ENCODE results near the gene PRUNE1.

The PRUNE1 gene

DNA sequence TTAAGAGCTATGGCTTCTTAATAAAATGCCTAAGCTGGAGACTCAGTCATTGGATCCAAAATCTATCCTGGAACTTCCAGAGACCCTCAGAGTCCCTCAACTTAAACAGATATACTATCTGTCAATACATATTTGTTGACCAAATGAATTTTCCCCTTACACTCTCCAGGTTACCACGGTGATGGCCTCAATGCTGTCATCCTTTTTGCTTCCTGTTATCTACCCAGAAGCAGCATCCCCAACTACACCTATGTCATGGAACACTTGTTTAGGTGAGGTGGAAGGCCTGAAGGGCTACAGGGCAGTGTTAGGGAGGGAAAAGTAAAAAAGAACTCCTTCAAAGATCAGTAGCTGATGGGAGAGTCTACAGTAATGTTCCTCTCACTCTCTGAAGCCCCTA is 34.9 kb downstream of the PRUNE1 start:
- no peaks in the 10 kb centered on the region for H3K27me3 ChIP-seq (ENCODE audit: insufficient read depth, low read length)
- no peak overlapping the region for H2BK5ac ChIP-seq (ENCODE audit: low read depth, low read length, poor library complexity)
- H4K8ac ChIP-seq (ENCODE audit: low read depth, low read length) = no peak overlapping the region
- no peak overlapping the region for H2AK5ac ChIP-seq (ENCODE audit: low read length)
- no peak overlapping the region for H3K9ac ChIP-seq (ENCODE audit: low read length)
- H4K91ac ChIP-seq (ENCODE audit: low read depth, low read length) = no peak overlapping the region
- no peak overlapping the region for H3K4me3 ChIP-seq (ENCODE audit: low read depth, low read length)
- no peak overlapping the region for H3K18ac ChIP-seq (ENCODE audit: low read length)
- no peak for DNase-seq
- H3K9me3 ChIP-seq (ENCODE audit: insufficient read depth, low read depth, low read length) = peaks cover 2% of the 10 kb centered on the region
- no peak overlapping the region for H3K4me2 ChIP-seq (ENCODE audit: low read length)
- H3K4ac ChIP-seq (ENCODE audit: low read depth, low read length) = no peak overlapping the region
- H3K27ac ChIP-seq (ENCODE audit: low read depth, low read length) = no peak overlapping the region
- H3K14ac ChIP-seq (ENCODE audit: low read length) = no peak overlapping the region
- WGBS (ENCODE audit: extremely low coverage, insufficient coverage, insufficient read length) = no CpG with 5 or more reads among the region's 1 CpG
- peaks cover 5% of the 10 kb centered on the region for H3K79me2 ChIP-seq (ENCODE audit: control insufficient read depth, insufficient read depth, low read length, poor library complexity)
- no peak overlapping the region for H3K23ac ChIP-seq (ENCODE audit: low read length)
- H2AFZ ChIP-seq (ENCODE audit: insufficient read depth, low read length, poor library complexity) = no peak overlapping the region
- H2BK12ac ChIP-seq (ENCODE audit: low read length) = no peak overlapping the region
- H4K12ac ChIP-seq (ENCODE audit: low read depth, low read length) = no peak overlapping the region
- no peak overlapping the region for H2BK120ac ChIP-seq (ENCODE audit: insufficient read depth, low read length, poor library complexity)
- no peaks in the 10 kb centered on the region for H3K36me3 ChIP-seq (ENCODE audit: control insufficient read depth in 1 of 2, insufficient read depth in 2 of 2, low read length in 2 of 2)
- H3K4me1 ChIP-seq (ENCODE audit: control insufficient read depth in 1 of 2, insufficient read depth in 2 of 2, low read length in 2 of 2) = peaks cover 0 to under 1% of the 10 kb centered on the region in 2 experiments
- peaks cover 6% of the 10 kb centered on the region for H3K79me1 ChIP-seq (ENCODE audit: low read length)

DNA sequence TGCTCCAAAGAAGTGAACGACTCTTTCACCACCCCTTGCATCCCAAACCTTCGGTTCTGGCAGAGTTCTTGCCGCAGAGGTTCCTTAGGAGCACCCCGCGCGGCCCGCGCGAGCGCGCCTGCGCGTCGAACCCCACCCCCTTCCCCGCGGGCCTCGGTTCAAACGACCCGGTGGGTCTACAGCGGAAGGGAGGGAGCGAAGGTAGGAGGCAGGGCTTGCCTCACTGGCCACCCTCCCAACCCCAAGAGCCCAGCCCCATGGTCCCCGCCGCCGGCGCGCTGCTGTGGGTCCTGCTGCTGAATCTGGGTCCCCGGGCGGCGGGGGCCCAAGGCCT is 39.3 kb downstream of the PRUNE1 start, which contains the start of gene C1orf56:
TSS of gene C1orf56 (plus strand) at position 161 of the 334 bp plus-strand sequence. CDS start at position 258, 97 bp downstream.
- Histone ChIP-seq H3K18ac (ENCODE audit: low read length) (peak within 1 kb of the TSS; percentile 58), H3K79me1 (ENCODE audit: low read length) (peaks cover 8% of the 10 kb centered on the region)

DNA sequence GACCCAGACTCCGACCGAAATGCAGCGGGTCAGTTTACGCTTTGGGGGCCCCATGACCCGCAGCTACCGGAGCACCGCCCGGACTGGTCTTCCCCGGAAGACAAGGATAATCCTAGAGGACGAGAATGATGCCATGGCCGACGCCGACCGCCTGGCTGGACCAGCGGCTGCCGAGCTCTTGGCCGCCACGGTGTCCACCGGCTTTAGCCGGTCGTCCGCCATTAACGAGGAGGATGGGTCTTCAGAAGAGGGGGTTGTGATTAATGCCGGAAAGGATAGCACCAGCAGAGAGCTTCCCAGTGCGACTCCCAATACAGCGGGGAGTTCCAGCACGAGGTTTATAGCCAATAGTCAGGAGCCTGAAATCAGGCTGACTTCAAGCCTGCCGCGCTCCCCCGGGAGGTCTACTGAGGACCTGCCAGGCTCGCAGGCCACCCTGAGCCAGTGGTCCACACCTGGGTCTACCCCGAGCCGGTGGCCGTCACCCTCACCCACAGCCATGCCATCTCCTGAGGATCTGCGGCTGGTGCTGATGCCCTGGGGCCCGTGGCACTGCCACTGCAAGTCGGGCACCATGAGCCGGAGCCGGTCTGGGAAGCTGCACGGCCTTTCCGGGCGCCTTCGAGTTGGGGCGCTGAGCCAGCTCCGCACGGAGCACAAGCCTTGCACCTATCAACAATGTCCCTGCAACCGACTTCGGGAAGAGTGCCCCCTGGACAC is 39.8 kb downstream of the PRUNE1 start:
- H3K9ac ChIP-seq (ENCODE audit: low read length) = peak overlapping the region; percentile 72
- peak overlapping the region; percentile 66 for H2BK5ac ChIP-seq (ENCODE audit: low read depth, low read length, poor library complexity)
- peak overlapping the region; percentile 58 for H3K18ac ChIP-seq (ENCODE audit: low read length)
- peak overlapping the region; percentile 58 for H2AFZ ChIP-seq (ENCODE audit: insufficient read depth, low read length, poor library complexity)
- H2BK12ac ChIP-seq (ENCODE audit: low read length) = no peak overlapping the region
- H3K27me3 ChIP-seq (ENCODE audit: insufficient read depth, low read length) = no peaks in the 10 kb centered on the region
- H2AK5ac ChIP-seq (ENCODE audit: low read length) = peak overlapping the region; percentile 81
- H2BK120ac ChIP-seq (ENCODE audit: insufficient read depth, low read length, poor library complexity) = peak overlapping the region; percentile 40
- peak overlapping the region; percentile 63 for H3K27ac ChIP-seq (ENCODE audit: low read depth, low read length)
- peak overlapping the region; percentile 80 for H3K14ac ChIP-seq (ENCODE audit: low read length)
- peak overlapping the region; percentile 75 for H3K4me3 ChIP-seq (ENCODE audit: low read depth, low read length)
- H3K23ac ChIP-seq (ENCODE audit: low read length) = no peak overlapping the region
- H3K4me1 ChIP-seq (ENCODE audit: control insufficient read depth in 1 of 2, insufficient read depth in 2 of 2, low read length in 2 of 2) = peaks cover 2 to 5% of the 10 kb centered on the region in 2 experiments
- H4K8ac ChIP-seq (ENCODE audit: low read depth, low read length) = peak overlapping the region; percentile 88
- peaks cover 7% of the 10 kb centered on the region for H3K79me2 ChIP-seq (ENCODE audit: control insufficient read depth, insufficient read depth, low read length, poor library complexity)
- peak overlapping the region; percentile 71 for H4K91ac ChIP-seq (ENCODE audit: low read depth, low read length)
- peak overlapping the region; percentile 88 for H3K4me2 ChIP-seq (ENCODE audit: low read length)
- no CpG with 5 or more reads among the region's 48 CpGs for WGBS (ENCODE audit: extremely low coverage, insufficient coverage, insufficient read length)
- H3K9me3 ChIP-seq (ENCODE audit: insufficient read depth, low read depth, low read length) = no peaks in the 10 kb centered on the region
- peak overlapping the region; percentile 49 for H3K4ac ChIP-seq (ENCODE audit: low read depth, low read length)
- H3K36me3 ChIP-seq (ENCODE audit: control insufficient read depth in 1 of 2, insufficient read depth in 2 of 2, low read length in 2 of 2) = peaks cover 7 to 17% of the 10 kb centered on the region in 2 experiments
- peak; percentile 20 to 46 for DNase-seq
- H3K79me1 ChIP-seq (ENCODE audit: low read length) = peaks cover 8% of the 10 kb centered on the region
- H4K12ac ChIP-seq (ENCODE audit: low read depth, low read length) = peak overlapping the region; percentile 68

More for the DNA sequence above, 39.3 kb downstream of the PRUNE1 start, which contains the start of gene C1orf56:
- Histone ChIP-seq H2BK12ac (ENCODE audit: low read length) (no peak within 1 kb of the TSS), H3K27ac (ENCODE audit: low read depth, low read length) (peak within 1 kb of the TSS; percentile 63), H3K4me3 (ENCODE audit: low read depth, low read length) (peak within 1 kb of the TSS; percentile 75), H2AK5ac (ENCODE audit: low read length) (peak within 1 kb of the TSS; percentile 81), H3K9me3 (ENCODE audit: insufficient read depth, low read depth, low read length) (peaks cover 2% of the 10 kb centered on the region), H2BK120ac (ENCODE audit: insufficient read depth, low read length, poor library complexity) (peak within 1 kb of the TSS; percentile 40), H3K4me1 (ENCODE audit: control insufficient read depth in 1 of 2, insufficient read depth in 2 of 2, low read length in 2 of 2) (peaks cover 2 to 5% of the 10 kb centered on the region in 2 experiments), H3K4me2 (ENCODE audit: low read length) (peak within 1 kb of the TSS; percentile 88), H3K14ac (ENCODE audit: low read length) (peak within 1 kb of the TSS; percentile 80), H4K8ac (ENCODE audit: low read depth, low read length) (peak within 1 kb of the TSS; percentile 88), H3K4ac (ENCODE audit: low read depth, low read length) (peak within 1 kb of the TSS; percentile 49), H4K91ac (ENCODE audit: low read depth, low read length) (peak within 1 kb of the TSS; percentile 71), H4K12ac (ENCODE audit: low read depth, low read length) (peak within 1 kb of the TSS; percentile 68), H3K23ac (ENCODE audit: low read length) (no peak within 1 kb of the TSS), H3K36me3 (ENCODE audit: control insufficient read depth in 1 of 2, insufficient read depth in 2 of 2, low read length in 2 of 2) (peaks cover 2 to 12% of the 10 kb centered on the region in 2 experiments), H3K27me3 (ENCODE audit: insufficient read depth, low read length) (no peaks in the 10 kb centered on the region), H2AFZ (ENCODE audit: insufficient read depth, low read length, poor library complexity) (peak within 1 kb of the TSS; percentile 58), H3K79me2 (ENCODE audit: control insufficient read depth, insufficient read depth, low read length, poor library complexity) (peaks cover 7% of the 10 kb centered on the region), H2BK5ac (ENCODE audit: low read depth, low read length, poor library complexity) (peak within 1 kb of the TSS; percentile 66), H3K9ac (ENCODE audit: low read length) (peak within 1 kb of the TSS; percentile 72)
- no CpG with 5 or more reads among the region's 29 CpGs for WGBS (ENCODE audit: extremely low coverage, insufficient coverage, insufficient read length)
- DNase-seq = peak; percentile 68 to 74

DNA sequence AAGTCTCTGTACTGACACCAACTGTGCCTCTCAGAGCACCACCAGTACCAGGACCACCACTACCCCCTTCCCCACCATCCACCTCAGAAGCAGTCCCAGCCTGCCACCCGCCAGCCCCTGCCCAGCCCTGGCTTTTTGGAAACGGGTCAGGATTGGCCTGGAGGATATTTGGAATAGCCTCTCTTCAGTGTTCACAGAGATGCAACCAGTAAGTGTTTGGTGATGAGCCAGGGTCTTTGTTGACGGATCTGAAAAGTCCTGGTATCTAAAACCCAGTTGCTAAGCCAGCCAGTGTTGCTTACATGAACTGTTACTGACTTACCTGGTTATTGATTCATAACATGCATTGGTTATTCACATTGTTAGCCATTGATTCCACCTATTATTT is 40.4 kb downstream of the PRUNE1 start:
- peaks cover 7% of the 10 kb centered on the region for H3K79me2 ChIP-seq (ENCODE audit: control insufficient read depth, insufficient read depth, low read length, poor library complexity)
- no peak overlapping the region for H3K27ac ChIP-seq (ENCODE audit: low read depth, low read length)
- H2AK5ac ChIP-seq (ENCODE audit: low read length) = no peak overlapping the region
- H4K91ac ChIP-seq (ENCODE audit: low read depth, low read length) = no peak overlapping the region
- H3K23ac ChIP-seq (ENCODE audit: low read length) = no peak overlapping the region
- no peak overlapping the region for H3K9ac ChIP-seq (ENCODE audit: low read length)
- H3K4me1 ChIP-seq (ENCODE audit: control insufficient read depth in 1 of 2, insufficient read depth in 2 of 2, low read length in 2 of 2) = peaks cover 2 to 5% of the 10 kb centered on the region in 2 experiments
- WGBS (ENCODE audit: extremely low coverage, insufficient coverage, insufficient read length) = no CpG with 5 or more reads among the region's 3 CpGs
- peaks cover 8% of the 10 kb centered on the region for H3K79me1 ChIP-seq (ENCODE audit: low read length)
- peak overlapping the region; percentile 5 for H4K12ac ChIP-seq (ENCODE audit: low read depth, low read length)
- no peak overlapping the region for H2BK12ac ChIP-seq (ENCODE audit: low read length)
- H2BK5ac ChIP-seq (ENCODE audit: low read depth, low read length, poor library complexity) = no peak overlapping the region
- peaks cover 11 to 22% of the 10 kb centered on the region in 2 experiments for H3K36me3 ChIP-seq (ENCODE audit: control insufficient read depth in 1 of 2, insufficient read depth in 2 of 2, low read length in 2 of 2)
- H3K4ac ChIP-seq (ENCODE audit: low read depth, low read length) = no peak overlapping the region
- H3K27me3 ChIP-seq (ENCODE audit: insufficient read depth, low read length) = no peaks in the 10 kb centered on the region
- DNase-seq = no peak
- H3K14ac ChIP-seq (ENCODE audit: low read length) = no peak overlapping the region
- H3K9me3 ChIP-seq (ENCODE audit: insufficient read depth, low read depth, low read length) = no peaks in the 10 kb centered on the region
- H4K8ac ChIP-seq (ENCODE audit: low read depth, low read length) = no peak overlapping the region
- peak overlapping the region; percentile 88 for H3K4me2 ChIP-seq (ENCODE audit: low read length)
- no peak overlapping the region for H2AFZ ChIP-seq (ENCODE audit: insufficient read depth, low read length, poor library complexity)
- no peak overlapping the region for H3K18ac ChIP-seq (ENCODE audit: low read length)
- no peak overlapping the region for H3K4me3 ChIP-seq (ENCODE audit: low read depth, low read length)
- H2BK120ac ChIP-seq (ENCODE audit: insufficient read depth, low read length, poor library complexity) = no peak overlapping the region

Data from trophoblast cell (in vitro differentiated cells and primary cell).